Activated CD4-positive, alpha-beta T cell treated with anti-CD3 and anti-CD28 coated beads, Interleukin-2, amount 10 ng/mL, durations not matched to agents 7 days and 5 days (primary cell): Measurements from ENCODE around the gene KLHL12. TPM values are rescaled to one million over a fixed set of nuclear protein-coding genes. Genes with fewer than 3 reads are reported as not detected.
A peak's percentile ranks its signal among the peaks of the same experiment; 100 is the strongest.

Experiments used
- CTCF ChIA-PET: fragments of 350-600 bp; sonication (Branson Sonifier 250); formaldehyde crosslinking; loops from one replicate; lab custom pipeline; 2021; ENCODE audit warnings: antibody characterized with exemption; lab: Charles Lee
- POLR2A ChIA-PET: fragments of 350-600 bp; sonication (Branson Sonifier 250); formaldehyde crosslinking; loops from one replicate; lab custom pipeline; 2021; ENCODE audit warnings: antibody characterized with exemption; lab: Charles Lee
- DNase-seq: peaks from one replicate; pipeline ENCODE4 v3.0.0-alpha.2; 2020
- H3K27ac Mint-ChIP-seq: one replicate; pipeline ENCODE4 v1.8.0; 2021; ENCODE audit warnings: mild to moderate bottlenecking, moderate library complexity, mixed read lengths
- H3K27me3 Mint-ChIP-seq: one replicate; pipeline ENCODE4 v1.8.0; 2021; ENCODE audit warnings: mixed read lengths
- H3K36me3 Mint-ChIP-seq: one replicate; pipeline ENCODE4 v1.8.0; 2021; ENCODE audit warnings: low read depth, mixed read lengths
- H3K4me1 Mint-ChIP-seq: one replicate; pipeline ENCODE4 v1.8.0; 2021; ENCODE audit warnings: mixed read lengths
- H3K4me3 Mint-ChIP-seq: one replicate; pipeline ENCODE4 v1.8.0; 2021; ENCODE audit warnings: mild to moderate bottlenecking, moderate library complexity, mixed read lengths
- H3K9me3 Mint-ChIP-seq: one replicate; pipeline ENCODE4 v1.8.0; 2021; ENCODE audit warnings: mixed read lengths
- total RNA-seq, 2 experiments: library from RNA; stranded (reverse); gene quantifications; one replicate each; pipeline ENCODE4 v1.2.3, GENCODE V29; 2021

KLHL12 gene
- 10 to 100 TPM; 31.4 to 31.5 TPM for total RNA-seq

DNA sequence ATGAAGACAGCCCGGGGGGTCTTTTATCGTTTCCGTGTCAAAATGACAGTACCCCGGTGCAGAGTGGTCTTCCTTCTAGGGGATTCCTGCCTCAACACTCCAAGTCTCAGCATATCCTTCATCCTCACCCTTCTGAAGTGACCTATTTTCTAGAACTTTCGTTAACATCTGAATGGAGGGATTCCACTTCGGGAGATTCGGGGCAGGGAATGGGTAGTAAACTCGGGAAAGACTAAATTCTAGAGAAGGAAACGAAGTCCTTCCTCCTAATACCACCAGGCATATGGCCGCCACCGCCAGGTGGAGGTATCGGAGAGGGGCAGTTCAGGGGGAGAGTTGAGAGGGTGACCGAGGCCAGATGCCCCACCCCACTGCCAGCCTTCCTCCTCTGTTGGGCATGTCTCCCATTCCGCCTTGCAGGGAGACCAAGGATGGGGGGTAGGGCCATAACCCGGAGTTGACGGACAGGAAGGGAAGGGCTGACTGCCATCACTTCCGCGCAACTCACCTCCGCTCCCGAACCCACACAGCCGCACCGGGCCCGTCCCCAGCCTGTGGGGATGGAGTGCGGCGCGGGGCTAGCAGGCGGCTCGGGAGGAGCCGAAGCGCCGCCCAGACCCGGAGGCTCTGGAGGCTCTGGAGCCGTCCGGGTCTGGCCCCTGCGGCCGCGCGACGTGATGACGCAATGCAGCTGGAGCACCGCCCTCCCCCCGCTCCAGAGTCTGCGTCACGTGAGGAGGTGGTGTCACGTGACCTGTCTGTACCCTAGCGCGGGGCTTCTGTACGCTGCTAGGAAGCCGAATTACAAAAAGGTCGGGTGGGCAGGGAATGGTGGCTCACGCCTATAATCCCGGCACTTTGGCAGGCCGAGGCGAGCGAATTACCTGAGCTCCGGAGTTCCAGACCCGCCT lies at the start of gene KLHL12:
TSS of gene KLHL12 (minus strand) at position 654 of the 911 bp plus-strand sequence. CDS start 2,072 bp downstream, outside the sequence.
- H3K4me3 Mint-ChIP-seq = peak within 1 kb of the TSS; percentile 93
- peaks cover 29% of the 10 kb centered on the region for H3K4me1 Mint-ChIP-seq
- H3K36me3 Mint-ChIP-seq = peaks cover 12% of the 10 kb centered on the region
- ChIA-PET POLR2A (interaction anchor here (0.7 kb wide), 1 partner anchor 1890 kb away, joined by 7 read pairs; no protein-coding TSS in a partner anchor), CTCF (interaction anchor here (0.7 to 1.0 kb wide), 4 partner anchors 11 to 783 kb away, joined by 3 to 4 read pairs (median 3); partner anchors contain the start of gene ARL8A)
- H3K9me3 Mint-ChIP-seq = no peaks in the 10 kb centered on the region
- peaks cover 9% of the 10 kb centered on the region for H3K27me3 Mint-ChIP-seq
- peak within 1 kb of the TSS; percentile 96 for H3K27ac Mint-ChIP-seq
- peak; percentile 96 for DNase-seq

DNA sequence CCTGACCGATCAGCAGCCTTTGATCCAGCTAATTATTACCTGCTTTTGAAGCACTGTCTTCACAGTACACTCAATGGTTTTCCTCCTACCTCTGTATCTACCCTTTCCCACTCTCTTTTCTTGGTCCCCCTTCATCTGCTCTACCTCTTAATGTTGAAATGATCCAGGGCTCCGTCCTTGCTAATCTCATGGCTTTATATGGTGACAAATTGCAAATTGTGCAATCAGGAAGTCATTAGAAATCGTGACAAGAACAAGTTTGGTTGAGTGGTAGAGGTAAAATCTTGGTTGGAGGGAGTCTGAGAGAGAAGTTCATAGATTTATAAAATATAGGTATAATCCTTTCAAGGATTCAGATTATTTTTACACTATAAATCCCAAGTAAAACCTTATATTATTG lies 49.6 kb upstream of the KLHL12 start:
- H3K27me3 Mint-ChIP-seq = peaks cover 37% of the 10 kb centered on the region
- ChIA-PET POLR2A (no interaction called here), CTCF (interaction anchor here (0.6 kb wide), 1 partner anchor 195 kb away, joined by 3 read pairs; no protein-coding TSS in a partner anchor)
- no peak overlapping the region for H3K4me3 Mint-ChIP-seq
- H3K27ac Mint-ChIP-seq = no peak overlapping the region
- H3K36me3 Mint-ChIP-seq = no peaks in the 10 kb centered on the region
- H3K4me1 Mint-ChIP-seq = no peaks in the 10 kb centered on the region
- no peaks in the 10 kb centered on the region for H3K9me3 Mint-ChIP-seq
- DNase-seq = no peak

GRCh38 chr1:202974856-202975255 lies 47.8 kb upstream of the KLHL12 start:
- Mint-ChIP-seq H3K27ac (no peak overlapping the region), H3K9me3 (no peaks in the 10 kb centered on the region), H3K36me3 (no peaks in the 10 kb centered on the region), H3K4me1 (no peaks in the 10 kb centered on the region), H3K4me3 (no peak overlapping the region), H3K27me3 (peaks cover 31% of the 10 kb centered on the region)
- CTCF ChIA-PET = interaction anchor here (0.5 kb wide), 1 partner anchor 189 kb away, joined by 3 read pairs; no protein-coding TSS in a partner anchor
- DNase-seq = no peak
- POLR2A ChIA-PET = no interaction called here

GRCh38 chr1:202972046-202972445 lies 45.0 kb upstream of the KLHL12 start:
- POLR2A ChIA-PET = interaction anchor here (0.6 kb wide), 1 partner anchor 18 kb away, joined by 4 read pairs; no protein-coding TSS in a partner anchor
- CTCF ChIA-PET = interaction anchor here (0.6 to 1.4 kb wide), 2 partner anchors 18 to 873 kb away, joined by 3 to 5 read pairs; no protein-coding TSS in a partner anchor
- Mint-ChIP-seq H3K27ac (no peak overlapping the region), H3K4me3 (no peak overlapping the region), H3K4me1 (peaks cover 18% of the 10 kb centered on the region), H3K27me3 (peaks cover 15% of the 10 kb centered on the region), H3K9me3 (no peaks in the 10 kb centered on the region), H3K36me3 (no peaks in the 10 kb centered on the region)
- DNase-seq = no peak

- H3K27ac Mint-ChIP-seq = peak overlapping the region; percentile 46
- peaks cover 5% of the 10 kb centered on the region for H3K36me3 Mint-ChIP-seq
- no peak overlapping the region for H3K4me3 Mint-ChIP-seq
- DNase-seq = peak; percentile 52
- peaks cover 36% of the 10 kb centered on the region for H3K4me1 Mint-ChIP-seq
- CTCF ChIA-PET = interaction anchor here (1.0 to 2.0 kb wide), 7 partner anchors 10 to 53 kb away, joined by 3 to 8 read pairs (median 4); partner anchors contain the start of gene TMEM183A
- peaks cover 4% of the 10 kb centered on the region for H3K27me3 Mint-ChIP-seq
- POLR2A ChIA-PET = no interaction called here
- H3K9me3 Mint-ChIP-seq = no peaks in the 10 kb centered on the region
These were observed 41.9 kb upstream of the KLHL12 start for GRCh38 chr1:202968895-202969295.

GRCh38 chr1:202968351-202968750 lies 41.3 kb upstream of the KLHL12 start:
- H3K4me3 Mint-ChIP-seq = peak overlapping the region; percentile 88
- DNase-seq = no peak
- no peaks in the 10 kb centered on the region for H3K27me3 Mint-ChIP-seq
- H3K36me3 Mint-ChIP-seq = peaks cover 6% of the 10 kb centered on the region
- H3K4me1 Mint-ChIP-seq = peaks cover 36% of the 10 kb centered on the region
- no peaks in the 10 kb centered on the region for H3K9me3 Mint-ChIP-seq
- H3K27ac Mint-ChIP-seq = peak overlapping the region; percentile 96
- ChIA-PET CTCF (interaction anchor here (0.5 to 2.0 kb wide), 10 partner anchors 11 to 84 kb away, joined by 3 to 8 read pairs (median 4); partner anchors contain the start of gene TMEM183A), POLR2A (interaction anchor here (0.7 kb wide), 1 partner anchor 25 kb away, joined by 3 read pairs; no protein-coding TSS in a partner anchor)

GRCh38 chr1:202967684-202968281 lies 40.7 kb upstream of the KLHL12 start:
- Mint-ChIP-seq H3K27me3 (no peaks in the 10 kb centered on the region), H3K36me3 (peaks cover 6% of the 10 kb centered on the region), H3K9me3 (no peaks in the 10 kb centered on the region), H3K4me3 (peak overlapping the region; percentile 88), H3K27ac (peak overlapping the region; percentile 96), H3K4me1 (peaks cover 36% of the 10 kb centered on the region)
- CTCF ChIA-PET = interaction anchor here (0.5 to 2.0 kb wide), 10 partner anchors 11 to 84 kb away, joined by 3 to 8 read pairs (median 4); partner anchors contain the start of gene TMEM183A
- peak; percentile 48 for DNase-seq
- POLR2A ChIA-PET = interaction anchor here (0.6 to 0.7 kb wide), 2 partner anchors 24 to 807 kb away, joined by 3 to 4 read pairs; partner anchors contain the start of gene PTPN7

- Mint-ChIP-seq H3K4me1 (peaks cover 36% of the 10 kb centered on the region), H3K27me3 (no peaks in the 10 kb centered on the region), H3K4me3 (peak overlapping the region; percentile 75), H3K36me3 (peaks cover 6% of the 10 kb centered on the region), H3K27ac (peak overlapping the region; percentile 81), H3K9me3 (no peaks in the 10 kb centered on the region)
- ChIA-PET POLR2A (no interaction called here), CTCF (interaction anchor here (0.9 kb wide), 1 partner anchor 16 kb away, joined by 4 read pairs; no protein-coding TSS in a partner anchor)
- DNase-seq = no peak
These were observed 39.2 kb upstream of the KLHL12 start for GRCh38 chr1:202966006-202966898.

GRCh38 chr1:202965422-202965821 lies 38.4 kb upstream of the KLHL12 start:
- Mint-ChIP-seq H3K9me3 (no peaks in the 10 kb centered on the region), H3K36me3 (peaks cover 6% of the 10 kb centered on the region), H3K4me3 (peak overlapping the region; percentile 75), H3K27me3 (no peaks in the 10 kb centered on the region), H3K27ac (no peak overlapping the region), H3K4me1 (peaks cover 36% of the 10 kb centered on the region)
- CTCF ChIA-PET = interaction anchor here (1.0 kb wide), 2 partner anchors 11 to 13 kb away, joined by 3 read pairs; no protein-coding TSS in a partner anchor
- DNase-seq = no peak
- POLR2A ChIA-PET = no interaction called here

DNA sequence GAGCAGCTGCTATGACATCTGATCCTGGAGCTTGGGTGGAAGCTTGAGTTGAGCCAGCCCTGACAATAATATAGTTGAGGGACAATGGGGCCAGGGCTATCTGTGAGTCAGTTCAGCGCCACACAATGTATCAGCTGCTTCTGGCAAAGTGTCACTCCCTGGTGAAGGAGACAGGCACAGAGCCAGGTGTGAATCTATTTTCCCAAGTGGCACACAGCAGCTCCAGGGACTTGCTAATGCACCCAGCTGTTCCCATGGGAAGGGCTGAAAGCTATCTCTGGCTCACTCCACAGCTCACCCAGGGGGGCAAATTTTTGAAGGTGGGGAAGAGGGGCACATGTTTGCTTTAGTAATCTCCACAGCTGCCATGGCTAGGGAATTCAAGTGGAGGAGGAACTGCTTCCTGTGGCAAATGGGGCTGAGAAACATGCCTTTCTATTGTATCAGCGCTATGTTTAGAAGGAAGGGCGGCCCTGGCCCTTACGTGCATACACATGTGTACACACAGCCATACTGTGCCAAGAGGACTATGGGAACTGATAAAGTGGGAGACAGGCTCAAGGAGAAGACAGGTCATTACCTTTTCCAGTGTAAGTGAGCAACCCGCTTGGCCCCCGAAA lies 37.9 kb upstream of the KLHL12 start:
- Mint-ChIP-seq H3K4me3 (no peak overlapping the region), H3K4me1 (peaks cover 36% of the 10 kb centered on the region), H3K27ac (peak overlapping the region; percentile 33), H3K36me3 (peaks cover 6% of the 10 kb centered on the region), H3K9me3 (no peaks in the 10 kb centered on the region), H3K27me3 (no peaks in the 10 kb centered on the region)
- ChIA-PET POLR2A (no interaction called here), CTCF (interaction anchor here (1.0 kb wide), 2 partner anchors 10 to 13 kb away, joined by 3 read pairs; no protein-coding TSS in a partner anchor)
- DNase-seq = no peak

- Mint-ChIP-seq H3K27me3 (no peaks in the 10 kb centered on the region), H3K36me3 (peaks cover 7% of the 10 kb centered on the region), H3K4me3 (no peak overlapping the region), H3K4me1 (peaks cover 34% of the 10 kb centered on the region), H3K27ac (no peak overlapping the region), H3K9me3 (no peaks in the 10 kb centered on the region)
- DNase-seq = no peak
- CTCF ChIA-PET = no interaction called here
- POLR2A ChIA-PET = no interaction called here
These were observed 34.3 kb upstream of the KLHL12 start for GRCh38 chr1:202961220-202961880.
